ENCODE data around the gene ARHGAP42.
"Not testable (repeated sequence)": the region's sequence is repeated elsewhere in the genome, so short reads cannot be mapped to it uniquely, and the experiment has no call there.

The ARHGAP42 gene

GRCh38 chr11:100687054-100687629, at the start of gene ARHGAP42:
ARHGAP42 (plus strand) TSS chr11:100687288; CDS start chr11:100687679, 391 bp downstream.
- peak; percentile 4 for DNase-seq

- no peak for DNase-seq
These were observed 49.4 kb upstream of the ARHGAP42 start for GRCh38 chr11:100637706-100638105.

- DNase-seq = no peak
These were observed 48.4 kb upstream of the ARHGAP42 start for GRCh38 chr11:100638648-100639047.

GRCh38 chr11:100639140-100639539, 47.9 kb upstream of the ARHGAP42 start:
- no peak for DNase-seq

GRCh38 chr11:100640071-100640470, 47.0 kb upstream of the ARHGAP42 start:
- DNase-seq = no peak

- DNase-seq = no peak
These were observed 46.4 kb upstream of the ARHGAP42 start for GRCh38 chr11:100640646-100641045.

GRCh38 chr11:100641456-100641855, 45.6 kb upstream of the ARHGAP42 start:
- DNase-seq = no peak

- DNase-seq = no peak
These were observed 40.5 kb upstream of the ARHGAP42 start for GRCh38 chr11:100646545-100646944.

- no peak for DNase-seq
These were observed 39.2 kb upstream of the ARHGAP42 start for GRCh38 chr11:100647861-100648260.

- DNase-seq = no peak
These were observed 23.5 kb upstream of the ARHGAP42 start for GRCh38 chr11:100663583-100663982.

GRCh38 chr11:100663996-100664395, 23.1 kb upstream of the ARHGAP42 start:
- no peak for DNase-seq

- not testable (repeated sequence) for DNase-seq
These were observed 20.3 kb upstream of the ARHGAP42 start for GRCh38 chr11:100666816-100667215.

GRCh38 chr11:100667449-100667848, 19.6 kb upstream of the ARHGAP42 start:
- DNase-seq = no peak

GRCh38 chr11:100670140-100670539, 16.9 kb upstream of the ARHGAP42 start:
- no peak for DNase-seq

- DNase-seq = no peak
These were observed 15.6 kb upstream of the ARHGAP42 start for GRCh38 chr11:100671471-100671870.

- no peak for DNase-seq
These were observed 14.5 kb upstream of the ARHGAP42 start for GRCh38 chr11:100672498-100673033.

- no peak for DNase-seq
These were observed 14.0 kb upstream of the ARHGAP42 start for GRCh38 chr11:100673063-100673462.

- no peak for DNase-seq
These were observed 12.9 kb upstream of the ARHGAP42 start for GRCh38 chr11:100674212-100674611.

- DNase-seq = no peak
These were observed 11.9 kb upstream of the ARHGAP42 start for GRCh38 chr11:100675115-100675650.

GRCh38 chr11:100676901-100677300, 10.2 kb upstream of the ARHGAP42 start:
- DNase-seq = no peak

GRCh38 chr11:100677796-100678195, 9.3 kb upstream of the ARHGAP42 start:
- no peak for DNase-seq

GRCh38 chr11:100680070-100680469, 7.0 kb upstream of the ARHGAP42 start:
- no peak for DNase-seq

GRCh38 chr11:100681064-100681502, 6.0 kb upstream of the ARHGAP42 start:
- DNase-seq = peak; percentile 11

- DNase-seq = no peak
These were observed 4.7 kb upstream of the ARHGAP42 start for GRCh38 chr11:100682247-100682969.

Measured in CD4-positive, alpha-beta T cell treated with Interleukin-17A for 4 hours (primary cell).